ENCODE results near the gene CTRB1. TPM values are rescaled to one million over a fixed set of nuclear protein-coding genes. Genes with fewer than 3 reads are reported as not detected.

Gene CTRB1
- total and polyA plus RNA-seq, 2 of the 13 experiments (the other 11 are each of a cell fraction or from before 2014, with no cell fraction given) = not detected

- TF ChIP-seq ZSCAN5A (CRISPR knock-in tag; IDR thresholded peaks at IDR 0.05; ENCODE audit: borderline replicate concordance) = peak; percentile 46; the same call in 1 of the 2 replicates
- TF ChIP-seq ZNF296 (CRISPR knock-in tag; conservative IDR thresholded peaks at IDR 0.05) = 0 out of 2 replicates have a peak, but pooled peaks have one; percentile 46
- TF ChIP-seq RAD21 (CRISPR knock-in tag; IDR thresholded peaks at IDR 0.05) = peak; percentile 29; the same call in 1 of the 2 replicates
- TF ChIP-seq GMEB1 (CRISPR knock-in tag; IDR thresholded peaks at IDR 0.05; ENCODE audit: borderline replicate concordance) = 0 out of 2 replicates have a peak, but pooled peaks have one; percentile 10
- 0 out of 2 replicates have a peak, but pooled peaks have one; percentile 28 for TF ChIP-seq CTCF (CRISPR knock-in tag; IDR thresholded peaks at IDR 0.05)
- peak; percentile 83; the same call in 1 of the 2 replicates for TF ChIP-seq ZNF225 (CRISPR knock-in tag; IDR thresholded peaks at IDR 0.05)
- 0 out of 2 replicates have a peak, but pooled peaks have one; percentile 5 for TF ChIP-seq MTERF4 (CRISPR knock-in tag; IDR thresholded peaks at IDR 0.05)
- peak; percentile 69; the same call in 1 of the 2 replicates for TF ChIP-seq HNRNPL (IDR thresholded peaks at IDR 0.05; ENCODE audit: low read depth, low read length)
- TF ChIP-seq ZNF567 (CRISPR knock-in tag; IDR thresholded peaks at IDR 0.05; ENCODE audit: borderline replicate concordance) = peak; percentile 86; the same call in 1 of the 2 replicates
- TF ChIP-seq ZNF790 (CRISPR knock-in tag; IDR thresholded peaks at IDR 0.05; ENCODE audit: borderline replicate concordance) = peak; percentile 55; the same call in 1 of the 2 replicates
- no peak for TF ChIP-seq NFIC (IDR thresholded peaks at IDR 0.05; ENCODE audit: low read length)
- TF ChIP-seq SIX1 (CRISPR knock-in tag; IDR thresholded peaks at IDR 0.05; ENCODE audit: borderline replicate concordance) = no peak
- peak; percentile 37; the same call in 1 of the 2 replicates for TF ChIP-seq ELF1 (CRISPR knock-in tag; IDR thresholded peaks at IDR 0.05)
- peak; percentile 23; the same call in 1 of the 2 replicates for TF ChIP-seq STAG1 (CRISPR knock-in tag; IDR thresholded peaks at IDR 0.05)
- TF ChIP-seq ZNF652 (CRISPR knock-in tag; IDR thresholded peaks at IDR 0.05; ENCODE audit: borderline replicate concordance, low read depth) = no peak
- no peak for TF ChIP-seq ZNF205 (CRISPR knock-in tag; IDR thresholded peaks at IDR 0.05)
- TF ChIP-seq ZBTB33 (CRISPR knock-in tag; IDR thresholded peaks at IDR 0.05) = peak; percentile 80
- TF ChIP-seq ZNF138 (CRISPR knock-in tag; IDR thresholded peaks at IDR 0.05; ENCODE audit: low read depth) = 0 out of 2 replicates have a peak, but pooled peaks have one; percentile 51
- TF ChIP-seq ZNF326 (CRISPR knock-in tag; IDR thresholded peaks at IDR 0.05; ENCODE audit: borderline replicate concordance) = no peak
Observed at GRCh38 chr16:75244225-75244809, 25.5 kb downstream of the CTRB1 start (continued).
